ENCODE data around the gene TCF4. TPM values are rescaled to one million over a fixed set of nuclear protein-coding genes. Genes with fewer than 3 reads are reported as not detected.

The TCF4 gene
- total and polyA plus RNA-seq, 2 experiments from 2014 or later, result 77.7 to 89.2 TPM

GRCh38 chr18:55214534-55214933, 373.5 kb downstream of the TCF4 start:
- Mint-ChIP-seq H3K27me3 (ENCODE audit: insufficient read depth, low read depth, poor library complexity) (peaks cover 13% of the 10 kb centered on the region), H3K36me3 (ENCODE audit: low read depth) (no peaks in the 10 kb centered on the region), H3K4me1 (peaks cover 24% of the 10 kb centered on the region), H3K4me3 (no peak overlapping the region), H3K27ac (no peak overlapping the region), H3K9me3 (peaks cover 11% of the 10 kb centered on the region; the same call in 2 of the 3 replicates)
- ATAC-seq, result peak; percentile 89
- H4K20me1 ChIP-seq (replicated peaks; ENCODE audit: insufficient read depth), result no peaks in the 10 kb centered on the region
- H3K9me2 ChIP-seq (ENCODE audit: insufficient read depth), result peaks cover 8% of the 10 kb centered on the region; the same call in 1 of the 2 replicates
- no peaks in the 10 kb centered on the region for H3K36me3 ChIP-seq (ENCODE audit: insufficient read depth)
- no peak overlapping the region for H3K4me3 ChIP-seq
- H3K4me2 ChIP-seq, result peak overlapping the region; percentile 6
- H3K27ac ChIP-seq (ENCODE audit: low read depth), result no peak overlapping the region
- no peaks in the 10 kb centered on the region for H3K79me2 ChIP-seq (replicated peaks; ENCODE audit: insufficient read depth)
- H2AFZ ChIP-seq, result 0 out of 2 replicates have a peak overlapping the region, but pooled peaks have one; percentile 12
- no peaks in the 10 kb centered on the region for H3K27me3 ChIP-seq (ENCODE audit: insufficient read depth)
- peak; percentile 30 for DNase-seq (ENCODE audit: low spot score)
- H3F3A ChIP-seq (replicated peaks; ENCODE audit: low read depth), result no peaks in the 10 kb centered on the region
- TF ChIP-seq EZH2 (IDR thresholded peaks at IDR 0.05; ENCODE audit: low read depth, unreplicated experiment), result no peak
- no peak for TF ChIP-seq ETS1 (IDR thresholded peaks at IDR 0.05)
- TF ChIP-seq CREB1 (CRISPR knock-in tag; IDR thresholded peaks at IDR 0.05; ENCODE audit: low read depth), result no peak
- no peak for TF ChIP-seq STAT1 (IDR thresholded peaks at IDR 0.05; ENCODE audit: unreplicated experiment)
- TF ChIP-seq JUNB (IDR thresholded peaks at IDR 0.05; ENCODE audit: unreplicated experiment), result no peak
- TF ChIP-seq POLR2AphosphoS5 (IDR thresholded peaks at IDR 0.05; ENCODE audit: low read depth), result no peak
- no peak for TF ChIP-seq NANOG (IDR thresholded peaks at IDR 0.05; ENCODE audit: borderline replicate concordance)
- TF ChIP-seq REST (IDR thresholded peaks at IDR 0.05; ENCODE audit: unreplicated experiment), result no peak
- no peak for TF ChIP-seq EZH2phosphoT487 (IDR thresholded peaks at IDR 0.05; ENCODE audit: unreplicated experiment)
- TF ChIP-seq ZNF331 (CRISPR knock-in tag; IDR thresholded peaks at IDR 0.05; ENCODE audit: low read depth), result no peak
- no peak for TF ChIP-seq ZNF462 (CRISPR knock-in tag; IDR thresholded peaks at IDR 0.05)
- no peak for TF ChIP-seq CTCF (conservative IDR thresholded peaks at IDR 0.05; ENCODE audit: low read depth in 2 of 2)
- no peak for TF ChIP-seq ZNF114 (CRISPR knock-in tag; IDR thresholded peaks at IDR 0.05)
- peaks cover 17% of the 10 kb centered on the region for H3K4me1 ChIP-seq (ENCODE audit: insufficient read depth)

Measured in GM23338 (cell line).